Measurements from ENCODE around the gene ANKRD17.
"Not testable (repeated sequence)": the region's sequence is repeated elsewhere in the genome, so short reads cannot be mapped to it uniquely, and the experiment has no call there.

ANKRD17 gene

DNA sequence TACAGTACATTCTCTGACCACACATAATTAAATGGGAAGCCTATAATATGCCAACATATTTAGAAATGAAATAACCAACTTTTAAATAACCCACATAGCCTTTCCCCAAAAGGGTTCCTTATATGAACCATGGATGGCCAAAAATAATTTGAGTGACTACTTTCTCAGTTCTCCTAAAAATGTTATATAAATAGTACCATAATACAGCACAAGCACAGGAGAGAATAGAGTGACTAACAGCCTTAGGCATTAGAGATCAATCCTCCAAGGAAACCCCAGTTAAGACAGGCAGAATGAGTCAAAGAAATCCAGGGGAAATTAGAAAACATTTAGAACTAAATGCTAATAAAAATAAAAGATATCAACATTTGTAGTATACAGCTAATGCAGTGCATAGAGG is 50.2 kb downstream of the ANKRD17 start:
- no peaks in the 10 kb centered on the region for H3K27me3 ChIP-seq (ENCODE audit: insufficient read depth, low read length, poor library complexity, severe bottlenecking)
- H3K4me3 ChIP-seq (ENCODE audit: low read length, poor library complexity, severe bottlenecking): no peak overlapping the region
- no peaks in the 10 kb centered on the region for H3K4me1 ChIP-seq (ENCODE audit: insufficient read depth, low read length, poor library complexity, severe bottlenecking)
- no peak overlapping the region for H2AFZ ChIP-seq (ENCODE audit: low read length)
- peaks cover 68% of the 10 kb centered on the region for H4K20me1 ChIP-seq (ENCODE audit: insufficient read depth, low read length, poor library complexity, severe bottlenecking)
- no peaks in the 10 kb centered on the region for H3K9me2 ChIP-seq (replicated peaks; ENCODE audit: low read depth, low read length)
- no peak for TF ChIP-seq CTCF (conservative IDR thresholded peaks at IDR 0.05; ENCODE audit: low read length)
- no peak for TF ChIP-seq EZH2phosphoT487 (IDR thresholded peaks at IDR 0.05; ENCODE audit: borderline replicate concordance)
- no peaks in the 10 kb centered on the region; the same call in 1 of the 2 replicates for H3K9me3 ChIP-seq (ENCODE audit: insufficient read depth, low read depth, low read length)
- H3K79me2 ChIP-seq (ENCODE audit: insufficient read depth, low read length): peaks cover 96% of the 10 kb centered on the region
- no peak overlapping the region for H3K9ac ChIP-seq (ENCODE audit: low read depth, low read length, poor library complexity, severe bottlenecking)
- H3K36me3 ChIP-seq (ENCODE audit: insufficient read depth, low read length): peaks cover 6% of the 10 kb centered on the region; the same call in 1 of the 2 replicates
- 0 out of 2 replicates have a peak, but pooled peaks cover 3% of the 10 kb centered on the region for H3F3A ChIP-seq (ENCODE audit: low read depth)
- no peak overlapping the region for H3K4me2 ChIP-seq (ENCODE audit: low read depth, low read length, poor library complexity, severe bottlenecking)

GRCh38 chr4:73206236-73206635 is 52.4 kb downstream of the ANKRD17 start:
- H3K4me1 ChIP-seq (ENCODE audit: insufficient read depth, low read length, poor library complexity, severe bottlenecking): no peaks in the 10 kb centered on the region
- H3K36me3 ChIP-seq (ENCODE audit: insufficient read depth, low read length): peaks cover 10% of the 10 kb centered on the region; the same call in 1 of the 2 replicates
- H2AFZ ChIP-seq (ENCODE audit: low read length): no peak overlapping the region
- H3K9me3 ChIP-seq (ENCODE audit: insufficient read depth, low read depth, low read length): no peaks in the 10 kb centered on the region; the same call in 1 of the 2 replicates
- peaks cover 58% of the 10 kb centered on the region for H4K20me1 ChIP-seq (ENCODE audit: insufficient read depth, low read length, poor library complexity, severe bottlenecking)
- peaks cover 97% of the 10 kb centered on the region for H3K79me2 ChIP-seq (ENCODE audit: insufficient read depth, low read length)
- no peak for TF ChIP-seq CTCF (conservative IDR thresholded peaks at IDR 0.05; ENCODE audit: low read length)
- no peaks in the 10 kb centered on the region for H3K27me3 ChIP-seq (ENCODE audit: insufficient read depth, low read length, poor library complexity, severe bottlenecking)
- no peak overlapping the region for H3K4me3 ChIP-seq (ENCODE audit: low read length, poor library complexity, severe bottlenecking)
- no peaks in the 10 kb centered on the region for H3F3A ChIP-seq (ENCODE audit: low read depth)
- H3K9ac ChIP-seq (ENCODE audit: low read depth, low read length, poor library complexity, severe bottlenecking): no peak overlapping the region
- H3K4me2 ChIP-seq (ENCODE audit: low read depth, low read length, poor library complexity, severe bottlenecking): no peak overlapping the region
- H3K9me2 ChIP-seq (replicated peaks; ENCODE audit: low read depth, low read length): no peaks in the 10 kb centered on the region

GRCh38 chr4:73205482-73205881 is 53.1 kb downstream of the ANKRD17 start:
- no peaks in the 10 kb centered on the region for H3K4me1 ChIP-seq (ENCODE audit: insufficient read depth, low read length, poor library complexity, severe bottlenecking)
- no peaks in the 10 kb centered on the region; the same call in 1 of the 2 replicates for H3K9me3 ChIP-seq (ENCODE audit: insufficient read depth, low read depth, low read length)
- no peaks in the 10 kb centered on the region for H3K27me3 ChIP-seq (ENCODE audit: insufficient read depth, low read length, poor library complexity, severe bottlenecking)
- peaks cover 10% of the 10 kb centered on the region; the same call in 1 of the 2 replicates for H3K36me3 ChIP-seq (ENCODE audit: insufficient read depth, low read length)
- no peak overlapping the region for H2AFZ ChIP-seq (ENCODE audit: low read length)
- no peak overlapping the region for H3K4me2 ChIP-seq (ENCODE audit: low read depth, low read length, poor library complexity, severe bottlenecking)
- H3F3A ChIP-seq (ENCODE audit: low read depth): no peaks in the 10 kb centered on the region
- no peaks in the 10 kb centered on the region for H3K9me2 ChIP-seq (replicated peaks; ENCODE audit: low read depth, low read length)
- TF ChIP-seq CTCF (conservative IDR thresholded peaks at IDR 0.05; ENCODE audit: low read length): no peak
- no peak for TF ChIP-seq EZH2phosphoT487 (IDR thresholded peaks at IDR 0.05; ENCODE audit: borderline replicate concordance)
- H3K9ac ChIP-seq (ENCODE audit: low read depth, low read length, poor library complexity, severe bottlenecking): no peak overlapping the region
- H3K79me2 ChIP-seq (ENCODE audit: insufficient read depth, low read length): peaks cover 96% of the 10 kb centered on the region
- H3K4me3 ChIP-seq (ENCODE audit: low read length, poor library complexity, severe bottlenecking): no peak overlapping the region
- peaks cover 54% of the 10 kb centered on the region for H4K20me1 ChIP-seq (ENCODE audit: insufficient read depth, low read length, poor library complexity, severe bottlenecking)

- not testable (repeated sequence) for H3K9ac ChIP-seq (ENCODE audit: low read depth, low read length, poor library complexity, severe bottlenecking); H3F3A ChIP-seq (ENCODE audit: low read depth); H3K9me2 ChIP-seq (replicated peaks; ENCODE audit: low read depth, low read length); H3K4me3 ChIP-seq (ENCODE audit: low read length, poor library complexity, severe bottlenecking); H3K4me2 ChIP-seq (ENCODE audit: low read depth, low read length, poor library complexity, severe bottlenecking); H3K4me1 ChIP-seq (ENCODE audit: insufficient read depth, low read length, poor library complexity, severe bottlenecking); H3K27me3 ChIP-seq (ENCODE audit: insufficient read depth, low read length, poor library complexity, severe bottlenecking); H3K9me3 ChIP-seq (ENCODE audit: insufficient read depth, low read depth, low read length); H2AFZ ChIP-seq (ENCODE audit: low read length)
- peaks cover 14% of the 10 kb centered on the region; the same call in 1 of the 2 replicates for H3K36me3 ChIP-seq (ENCODE audit: insufficient read depth, low read length)
- peaks cover 54% of the 10 kb centered on the region for H4K20me1 ChIP-seq (ENCODE audit: insufficient read depth, low read length, poor library complexity, severe bottlenecking)
- peaks cover 96% of the 10 kb centered on the region for H3K79me2 ChIP-seq (ENCODE audit: insufficient read depth, low read length)
These were observed 54.6 kb downstream of the ANKRD17 start for GRCh38 chr4:73203976-73204375.
